Lower lobe of right lung (tissue), 2 donors: Measurements from ENCODE around the gene SNF8. TPM values are rescaled to one million over a fixed set of nuclear protein-coding genes. Genes with fewer than 3 reads are reported as not detected.

ENCODE experiments used
- ATAC-seq, 2 donors: fragments of 200-7000 bp; cut with Tn5 transposase; one replicate each; pipeline ENCODE4 v1.9.1; 2020 to 2022; ENCODE audit warnings: mild to moderate bottlenecking in 2 of 2, moderate library complexity in 2 of 2
- DNase-seq: peaks from one replicate; pipeline ENCODE4 v3.0.0-alpha.2; 2020
- H3K27ac ChIP-seq: fragments of 200-600 bp; one replicate; pipeline ENCODE4 v1.8.0; 2022
- H3K27me3 ChIP-seq: fragments of 200-600 bp; one replicate; pipeline ENCODE4 v1.8.0; 2022; ENCODE audit warnings: low read depth
- H3K36me3 ChIP-seq: fragments of 200-600 bp; one replicate; pipeline ENCODE4 v1.8.0; 2022; ENCODE audit warnings: mild to moderate bottlenecking
- H3K4me1 ChIP-seq: fragments of 200-600 bp; one replicate; pipeline ENCODE4 v1.8.0; 2022
- H3K4me3 ChIP-seq: fragments of 200-600 bp; one replicate; pipeline ENCODE4 v1.8.0; 2022; ENCODE audit warnings: mild to moderate bottlenecking
- H3K9me3 ChIP-seq: fragments of 200-600 bp; one replicate; pipeline ENCODE4 v1.8.0; 2022
- intact Hi-C: fragments of 100-400 bp; cut with DNase I; formaldehyde crosslinking; loops from one replicate; pipeline ENCODE4 v1.11.0; 2022
- long read RNA-seq: library from polyadenylated mRNA; unstranded; transcript quantifications from one replicate; pipeline ENCODE4 v2.0.0, GENCODE V29; 2021
- total RNA-seq: library from RNA; stranded (reverse); fragmentation: NEBNext Ultra II Directional; extraction: Animal tissue kit (Norgen Biotek cat#: 25700); gene quantifications from one replicate; pipeline ENCODE4 v1.2.1, GENCODE V29; 2021
- TF ChIP-seq, protein P1 (sequence below): fragments of 200-600 bp; IDR thresholded peaks from one replicate; pipeline ENCODE4 v1.8.0; 2022; ENCODE audit warnings: antibody characterized with exemption, mild to moderate bottlenecking
- donor health status: DM: no; HTN: yes; CAD: no; lungs with severe emphysema.

Gene SNF8, protein sequence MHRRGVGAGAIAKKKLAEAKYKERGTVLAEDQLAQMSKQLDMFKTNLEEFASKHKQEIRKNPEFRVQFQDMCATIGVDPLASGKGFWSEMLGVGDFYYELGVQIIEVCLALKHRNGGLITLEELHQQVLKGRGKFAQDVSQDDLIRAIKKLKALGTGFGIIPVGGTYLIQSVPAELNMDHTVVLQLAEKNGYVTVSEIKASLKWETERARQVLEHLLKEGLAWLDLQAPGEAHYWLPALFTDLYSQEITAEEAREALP
- 76.9 TPM for total RNA-seq
- long read RNA-seq, transcript SNF8-202 (8 exons, 2,319 nt) = major isoform, 100 of 121 reads
- long read RNA-seq, transcript SNF8-201 (8 exons, 951 nt) = minor isoform, 6 of 121 reads
- long read RNA-seq, partial matches to known transcripts = 0 of 121 reads
- long read RNA-seq, other reads (novel, unspliced or antisense) = 12 of 121 reads

DNA sequence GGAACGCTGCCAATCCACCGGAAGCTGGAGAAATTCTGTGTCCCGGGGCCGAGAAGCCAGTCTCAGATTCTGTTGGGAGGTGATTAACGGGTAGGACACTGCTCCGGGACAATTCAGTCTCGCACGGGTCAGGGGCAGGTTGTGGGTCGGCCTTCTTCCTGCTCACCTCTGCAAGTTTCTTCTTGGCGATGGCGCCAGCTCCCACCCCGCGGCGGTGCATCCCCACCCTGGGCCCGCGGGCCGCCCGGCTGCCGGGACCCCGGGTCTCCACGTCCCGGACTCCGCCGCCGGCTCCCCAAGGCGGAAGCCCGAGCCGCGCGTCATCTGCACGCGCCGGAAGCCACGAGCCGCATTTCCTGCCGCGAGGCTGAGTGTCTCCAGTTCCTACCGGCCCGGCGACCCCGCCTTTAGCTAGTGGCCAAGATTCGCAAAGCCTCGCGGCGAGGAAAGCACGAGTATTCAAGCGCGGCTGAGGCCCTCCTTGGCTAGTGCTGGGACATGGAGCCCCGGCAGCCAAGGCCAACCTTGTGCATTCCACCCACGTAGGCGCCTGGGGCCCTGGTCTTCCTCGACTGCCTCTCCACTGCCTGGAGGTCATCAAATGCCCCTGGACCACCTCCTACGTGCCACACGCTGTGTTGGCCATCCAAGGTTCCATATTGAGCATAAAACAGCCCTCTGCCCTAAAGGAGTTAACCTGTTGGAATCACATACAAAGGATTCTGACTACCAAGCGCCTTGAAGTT lies at the start of gene SNF8:
Gene SNF8, minus strand, starts transcription at position 328 of the 746 bp plus-strand sequence. Its CDS starts 108 bp downstream, at position 220.
- peak within 1 kb of the TSS; percentile 80 for H3K4me3 ChIP-seq
- DNase-seq (peak; percentile 95), ATAC-seq (peak; percentile 97 to 99)
- no peaks in the 10 kb centered on the region for H3K9me3 ChIP-seq
- peak within 1 kb of the TSS; percentile 94 for H3K27ac ChIP-seq
- intact Hi-C loops = no loop called here
- TF ChIP-seq, protein P1, sequence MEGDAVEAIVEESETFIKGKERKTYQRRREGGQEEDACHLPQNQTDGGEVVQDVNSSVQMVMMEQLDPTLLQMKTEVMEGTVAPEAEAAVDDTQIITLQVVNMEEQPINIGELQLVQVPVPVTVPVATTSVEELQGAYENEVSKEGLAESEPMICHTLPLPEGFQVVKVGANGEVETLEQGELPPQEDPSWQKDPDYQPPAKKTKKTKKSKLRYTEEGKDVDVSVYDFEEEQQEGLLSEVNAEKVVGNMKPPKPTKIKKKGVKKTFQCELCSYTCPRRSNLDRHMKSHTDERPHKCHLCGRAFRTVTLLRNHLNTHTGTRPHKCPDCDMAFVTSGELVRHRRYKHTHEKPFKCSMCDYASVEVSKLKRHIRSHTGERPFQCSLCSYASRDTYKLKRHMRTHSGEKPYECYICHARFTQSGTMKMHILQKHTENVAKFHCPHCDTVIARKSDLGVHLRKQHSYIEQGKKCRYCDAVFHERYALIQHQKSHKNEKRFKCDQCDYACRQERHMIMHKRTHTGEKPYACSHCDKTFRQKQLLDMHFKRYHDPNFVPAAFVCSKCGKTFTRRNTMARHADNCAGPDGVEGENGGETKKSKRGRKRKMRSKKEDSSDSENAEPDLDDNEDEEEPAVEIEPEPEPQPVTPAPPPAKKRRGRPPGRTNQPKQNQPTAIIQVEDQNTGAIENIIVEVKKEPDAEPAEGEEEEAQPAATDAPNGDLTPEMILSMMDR = no peak
- no peaks in the 10 kb centered on the region for H3K27me3 ChIP-seq
- H3K4me1 ChIP-seq = peaks cover 16% of the 10 kb centered on the region
- H3K36me3 ChIP-seq = peaks cover 14% of the 10 kb centered on the region

DNA sequence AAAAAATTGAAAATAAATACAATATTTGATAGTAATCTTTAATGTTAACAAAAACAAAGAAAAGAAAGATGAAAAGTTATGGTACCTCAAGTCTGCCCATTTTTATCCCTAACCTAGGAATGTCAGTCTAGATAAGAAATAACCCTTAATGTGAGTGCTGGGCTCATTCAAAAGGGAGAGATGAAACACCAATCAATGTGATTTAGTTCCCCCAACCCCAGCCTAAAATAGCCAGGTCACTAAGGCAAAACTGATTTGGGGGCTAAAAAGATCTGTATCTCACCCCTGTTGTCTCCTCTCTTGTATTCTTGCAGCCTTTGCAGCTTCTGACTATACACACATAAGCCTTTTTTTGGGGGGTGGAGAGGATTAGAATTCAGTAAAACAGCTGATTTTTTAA lies 49.3 kb upstream of the SNF8 start:
- Histone ChIP-seq H3K9me3 (no peaks in the 10 kb centered on the region), H3K36me3 (no peaks in the 10 kb centered on the region), H3K27me3 (peaks cover 100% of the 10 kb centered on the region), H3K4me3 (no peak overlapping the region), H3K27ac (no peak overlapping the region), H3K4me1 (peaks cover 23% of the 10 kb centered on the region)
- ATAC-seq = no peak
- intact Hi-C loops = no loop called here
- DNase-seq = no peak
- TF ChIP-seq, protein P1 = no peak

DNA sequence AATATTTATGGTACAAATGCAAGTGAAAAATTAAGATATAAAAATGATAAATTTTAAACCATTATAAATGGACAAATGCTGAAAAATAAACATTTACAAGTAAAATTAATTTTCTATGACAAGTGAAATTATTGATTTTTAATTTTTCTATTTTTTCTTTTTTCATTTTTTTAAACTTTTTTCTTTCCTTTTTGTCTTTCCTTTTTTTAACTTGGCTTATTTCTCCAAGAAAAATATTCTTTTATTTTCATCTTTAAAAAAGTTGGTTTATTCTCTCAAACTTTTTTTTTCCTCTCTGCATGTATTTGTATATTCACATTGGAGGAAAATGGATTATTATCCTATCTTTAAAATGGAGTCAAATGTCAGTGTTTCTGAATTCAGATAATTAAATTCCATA lies 48.7 kb upstream of the SNF8 start:
- no peak for DNase-seq
- intact Hi-C loops = no loop called here
- Histone ChIP-seq H3K4me1 (peaks cover 23% of the 10 kb centered on the region), H3K36me3 (no peaks in the 10 kb centered on the region), H3K27me3 (peaks cover 100% of the 10 kb centered on the region), H3K4me3 (no peak overlapping the region), H3K27ac (no peak overlapping the region), H3K9me3 (no peaks in the 10 kb centered on the region)
- no peak for ATAC-seq
- TF ChIP-seq, protein P1 = no peak

DNA sequence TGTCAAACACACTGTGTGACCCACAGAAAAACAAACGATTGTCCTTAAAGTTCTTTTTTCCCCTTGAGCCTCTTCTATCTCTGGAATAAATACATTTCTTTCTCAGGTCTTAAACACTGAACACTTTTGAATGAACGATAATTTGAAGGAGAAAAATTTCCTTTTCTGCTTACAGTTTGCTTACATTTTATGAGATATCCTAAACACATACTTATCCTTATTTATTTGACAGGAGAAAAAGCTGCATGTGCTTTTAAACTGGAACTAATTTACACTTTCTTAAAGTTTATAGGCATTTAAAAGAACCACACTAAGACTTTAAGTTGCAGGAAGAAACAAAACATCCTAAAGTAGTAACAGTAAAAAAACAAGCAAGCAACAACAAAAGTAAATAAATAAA lies 47.8 kb upstream of the SNF8 start:
- DNase-seq = no peak
- Histone ChIP-seq H3K27ac (no peak overlapping the region), H3K4me1 (peaks cover 19% of the 10 kb centered on the region), H3K27me3 (peaks cover 100% of the 10 kb centered on the region), H3K36me3 (no peaks in the 10 kb centered on the region), H3K4me3 (no peak overlapping the region), H3K9me3 (no peaks in the 10 kb centered on the region)
- TF ChIP-seq, protein P1 = no peak
- ATAC-seq = no peak
- intact Hi-C loops = no loop called here

DNA sequence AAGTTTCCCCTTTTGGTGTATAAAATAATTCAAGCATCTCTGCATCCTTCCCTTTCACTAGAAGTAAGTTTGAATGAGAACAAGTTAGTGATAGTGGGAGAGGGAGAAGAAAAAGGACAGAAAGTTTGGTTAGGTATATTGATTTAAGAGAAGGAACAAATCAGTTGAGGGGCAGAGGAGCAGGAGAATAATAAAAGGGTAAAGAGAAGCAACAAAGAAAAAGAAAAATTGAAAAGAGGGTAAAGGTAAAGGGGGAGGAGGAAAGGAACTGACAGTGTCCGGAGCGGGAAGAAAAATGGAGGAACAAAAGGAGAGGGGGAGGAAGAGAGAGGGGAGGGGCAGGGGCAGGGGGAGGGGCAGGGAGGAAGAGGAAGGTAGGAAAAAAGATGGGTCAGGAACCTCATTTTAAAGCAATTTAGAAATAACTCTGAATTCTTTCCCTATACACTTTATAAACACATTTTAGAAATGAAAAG lies 46.3 kb upstream of the SNF8 start:
- peaks cover 99% of the 10 kb centered on the region for H3K27me3 ChIP-seq

More for the DNA sequence above, 46.3 kb upstream of the SNF8 start:
- H3K9me3 ChIP-seq = no peaks in the 10 kb centered on the region
- H3K4me3 ChIP-seq = no peak overlapping the region
- no peak overlapping the region for H3K27ac ChIP-seq
- DNase-seq (no peak), ATAC-seq (no peak)
- intact Hi-C loops = no loop called here
- H3K4me1 ChIP-seq = peaks cover 5% of the 10 kb centered on the region
- no peaks in the 10 kb centered on the region for H3K36me3 ChIP-seq
- TF ChIP-seq, protein P1 = no peak
